Rectal smooth muscle tissue (tissue), 1 donor: ENCODE results near the gene ODF2L.
"Not testable (repeated sequence)": the region's sequence is repeated elsewhere in the genome, so short reads cannot be mapped to it uniquely, and the experiment has no call there.

Experiments used
- H3K27ac ChIP-seq: one replicate; pipeline ENCODE4 v1.7.0; 2013; ENCODE audit warnings: low read depth, low read length, inconsistent platforms
- H3K27me3 ChIP-seq: one replicate; pipeline ENCODE4 v1.7.0; 2013; ENCODE audit warnings: low read length; ENCODE audit not compliant: control insufficient read depth, insufficient read depth
- H3K36me3 ChIP-seq: one replicate; pipeline ENCODE4 v1.7.0; 2013; ENCODE audit warnings: low read length; ENCODE audit not compliant: control insufficient read depth, insufficient read depth
- H3K4me1 ChIP-seq: one replicate; pipeline ENCODE4 v1.7.0; 2013; ENCODE audit warnings: low read length; ENCODE audit not compliant: control insufficient read depth, insufficient read depth
- H3K4me3 ChIP-seq: one replicate; pipeline ENCODE4 v1.7.0; 2013; ENCODE audit warnings: low read length
- H3K9ac ChIP-seq: one replicate; pipeline ENCODE4 v1.7.0; 2013; ENCODE audit warnings: low read length

Gene ODF2L

DNA sequence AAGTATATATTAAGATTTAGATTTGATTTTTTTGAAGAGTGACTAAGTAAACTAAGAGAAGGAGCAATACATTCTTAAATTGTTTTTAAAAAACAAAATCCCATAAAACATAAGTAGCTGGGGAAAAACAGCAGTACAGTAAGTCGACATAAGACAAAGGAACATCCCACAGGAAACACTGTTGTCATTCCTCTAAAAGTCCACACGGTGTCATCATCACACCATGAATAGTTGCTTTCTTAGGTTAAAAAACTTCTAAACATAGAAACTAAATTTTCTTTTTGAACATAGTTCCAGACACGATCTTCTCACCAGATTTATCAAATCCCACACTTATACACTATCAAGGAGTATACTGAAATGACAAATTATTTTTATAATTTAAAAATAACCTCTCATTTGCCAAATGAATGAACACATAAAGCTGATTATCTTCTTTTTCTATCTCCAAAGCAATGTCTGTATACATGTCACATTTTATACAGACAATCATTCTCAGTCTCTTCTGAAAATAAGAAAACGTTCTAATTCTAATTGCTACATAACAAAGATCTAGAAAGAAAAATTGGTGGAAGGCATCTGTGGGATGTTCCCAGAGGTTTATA lies 15.8 kb downstream of the ODF2L start:
- peaks cover 2% of the 10 kb centered on the region for H3K36me3 ChIP-seq
- H3K27me3 ChIP-seq: no peaks in the 10 kb centered on the region
- H3K4me1 ChIP-seq: no peaks in the 10 kb centered on the region
- H3K4me3 ChIP-seq: no peak overlapping the region
- H3K27ac ChIP-seq: no peak overlapping the region
- no peak overlapping the region for H3K9ac ChIP-seq

- Histone ChIP-seq H3K4me3 (no peak overlapping the region), H3K9ac (no peak overlapping the region), H3K4me1 (no peaks in the 10 kb centered on the region), H3K27ac (no peak overlapping the region), H3K36me3 (peaks cover 2% of the 10 kb centered on the region), H3K27me3 (no peaks in the 10 kb centered on the region)
These were observed 17.3 kb downstream of the ODF2L start for GRCh38 chr1:86378813-86379212.

DNA sequence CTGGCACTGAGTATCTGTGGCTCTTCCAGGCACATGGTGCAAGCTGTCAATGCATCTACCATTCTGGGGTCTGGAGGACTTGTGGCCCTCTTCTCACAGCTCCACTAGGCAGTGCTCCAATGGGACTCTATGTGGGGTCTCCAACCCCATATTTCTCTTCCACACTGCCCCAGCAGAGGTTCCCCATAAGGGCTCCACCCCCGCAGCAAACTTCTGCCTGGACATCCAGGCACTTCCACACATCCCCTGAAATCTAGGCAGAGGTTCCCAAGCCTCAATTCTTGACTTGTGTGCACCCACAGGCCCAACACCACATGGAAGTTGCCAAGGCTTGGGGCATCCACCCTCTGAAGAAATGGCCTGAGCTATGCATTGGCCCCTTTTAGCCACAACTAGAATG lies 18.8 kb downstream of the ODF2L start:
- Histone ChIP-seq H3K4me3 (no peak overlapping the region), H3K9ac (no peak overlapping the region), H3K27me3 (no peaks in the 10 kb centered on the region), H3K36me3 (peaks cover 2% of the 10 kb centered on the region), H3K4me1 (no peaks in the 10 kb centered on the region), H3K27ac (no peak overlapping the region)

- Histone ChIP-seq H3K4me1 (no peaks in the 10 kb centered on the region), H3K27me3 (no peaks in the 10 kb centered on the region), H3K9ac (no peak overlapping the region), H3K4me3 (no peak overlapping the region), H3K36me3 (peaks cover 2% of the 10 kb centered on the region), H3K27ac (no peak overlapping the region)
These were observed 20.4 kb downstream of the ODF2L start for GRCh38 chr1:86375688-86376087.

- Histone ChIP-seq H3K27ac (no peak overlapping the region), H3K27me3 (no peaks in the 10 kb centered on the region), H3K4me1 (no peaks in the 10 kb centered on the region), H3K36me3 (no peaks in the 10 kb centered on the region), H3K4me3 (no peak overlapping the region), H3K9ac (no peak overlapping the region)
These were observed 25.5 kb downstream of the ODF2L start for GRCh38 chr1:86370601-86371022.

DNA sequence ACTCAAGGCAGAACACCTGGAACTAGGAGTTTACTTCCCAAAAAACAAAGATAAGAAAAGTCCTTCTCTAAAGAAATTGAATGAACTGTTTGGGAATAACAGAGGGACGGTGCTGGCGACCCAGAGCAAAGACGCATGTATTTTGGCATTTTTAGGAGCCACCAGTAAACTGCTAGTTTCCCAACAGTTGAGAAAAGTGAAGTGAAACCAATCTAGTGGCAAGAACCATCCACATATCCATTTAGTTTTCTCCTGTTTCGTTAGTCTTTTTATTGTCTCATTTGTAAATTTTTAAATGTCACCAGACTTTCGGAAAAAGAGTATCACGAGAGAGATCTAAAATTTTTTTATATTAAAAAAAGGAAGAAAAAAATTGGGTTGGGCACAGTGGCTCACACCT lies 30.2 kb downstream of the ODF2L start:
- no peak overlapping the region for H3K27ac ChIP-seq
- H3K9ac ChIP-seq: no peak overlapping the region
- H3K4me1 ChIP-seq: no peaks in the 10 kb centered on the region
- no peaks in the 10 kb centered on the region for H3K27me3 ChIP-seq
- no peaks in the 10 kb centered on the region for H3K36me3 ChIP-seq
- H3K4me3 ChIP-seq: no peak overlapping the region

GRCh38 chr1:86362807-86363206 lies 33.3 kb downstream of the ODF2L start:
- H3K27ac ChIP-seq: no peak overlapping the region
- no peaks in the 10 kb centered on the region for H3K27me3 ChIP-seq
- H3K4me1 ChIP-seq: no peaks in the 10 kb centered on the region
- no peak overlapping the region for H3K4me3 ChIP-seq
- H3K9ac ChIP-seq: no peak overlapping the region
- H3K36me3 ChIP-seq: no peaks in the 10 kb centered on the region

DNA sequence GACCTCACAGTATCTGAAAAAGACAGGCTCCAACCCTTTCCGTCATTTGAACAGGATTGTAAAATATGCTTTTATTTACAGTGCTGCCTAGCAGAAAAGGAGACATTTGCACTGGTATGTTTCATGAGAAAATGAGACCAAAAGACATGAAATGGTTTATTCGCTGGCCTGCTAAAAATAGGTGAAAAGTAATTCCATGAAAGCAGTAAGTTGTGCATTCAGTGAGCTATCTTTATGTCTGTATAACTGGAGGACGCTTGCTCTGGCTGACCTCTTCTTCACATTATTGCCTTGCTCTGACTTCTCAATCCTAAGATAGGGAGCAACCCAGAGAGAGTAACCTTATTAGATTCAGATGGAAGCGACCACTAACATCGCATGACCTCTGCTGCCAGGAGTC lies 38.3 kb downstream of the ODF2L start:
- Histone ChIP-seq H3K27ac (no peak overlapping the region), H3K4me1 (no peaks in the 10 kb centered on the region), H3K36me3 (peaks cover 3% of the 10 kb centered on the region), H3K4me3 (no peak overlapping the region), H3K9ac (no peak overlapping the region), H3K27me3 (no peaks in the 10 kb centered on the region)

DNA sequence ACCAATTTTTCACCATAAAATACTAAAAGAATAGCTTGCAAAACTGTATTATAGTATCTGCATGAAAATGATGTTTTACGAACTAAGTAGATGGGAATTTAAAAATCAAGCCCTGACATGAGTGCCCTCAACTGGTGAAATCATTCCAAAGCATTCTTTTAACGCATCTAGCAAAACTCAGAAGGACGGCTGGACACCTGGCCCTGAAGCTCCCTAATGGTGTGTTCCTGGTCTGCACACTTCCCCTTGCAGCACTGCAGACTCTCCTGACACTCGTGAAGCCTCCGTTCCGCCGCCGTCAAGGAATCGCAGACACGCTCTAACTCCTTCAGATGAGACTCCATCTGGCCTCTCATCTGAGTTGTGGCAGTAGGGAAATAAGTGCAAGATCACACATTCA lies 39.9 kb downstream of the ODF2L start:
- no peak overlapping the region for H3K27ac ChIP-seq
- no peak overlapping the region for H3K4me3 ChIP-seq
- H3K36me3 ChIP-seq: peaks cover 3% of the 10 kb centered on the region
- no peaks in the 10 kb centered on the region for H3K27me3 ChIP-seq
- H3K4me1 ChIP-seq: no peaks in the 10 kb centered on the region
- H3K9ac ChIP-seq: no peak overlapping the region

- peaks cover 3% of the 10 kb centered on the region for H3K36me3 ChIP-seq
- no peaks in the 10 kb centered on the region for H3K4me1 ChIP-seq
- no peak overlapping the region for H3K4me3 ChIP-seq
- no peak overlapping the region for H3K9ac ChIP-seq
- no peaks in the 10 kb centered on the region for H3K27me3 ChIP-seq
- no peak overlapping the region for H3K27ac ChIP-seq
These were observed 44.0 kb downstream of the ODF2L start for GRCh38 chr1:86352086-86352485.

DNA sequence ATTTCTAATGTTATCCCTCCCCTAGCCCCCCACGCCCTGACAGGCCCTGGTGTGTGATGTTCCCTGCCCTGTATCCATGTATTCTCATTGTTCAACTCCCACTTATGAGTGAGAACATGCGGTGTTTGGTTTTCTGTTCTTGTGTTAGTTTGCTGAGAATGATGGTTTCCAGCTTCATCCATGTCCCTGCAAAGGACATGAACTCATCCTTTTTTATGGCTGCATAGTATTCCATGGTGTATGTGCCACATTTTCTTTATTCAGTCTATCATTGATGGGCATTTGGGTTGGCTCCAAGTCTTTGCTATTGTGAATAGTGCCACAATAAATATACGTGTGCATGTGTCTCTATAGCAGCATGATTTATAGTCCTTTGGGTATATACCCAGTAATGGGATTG lies 45.9 kb downstream of the ODF2L start:
- not testable (repeated sequence) for H3K4me1 ChIP-seq, H3K27me3 ChIP-seq, H3K27ac ChIP-seq, H3K36me3 ChIP-seq, H3K9ac ChIP-seq, H3K4me3 ChIP-seq

DNA sequence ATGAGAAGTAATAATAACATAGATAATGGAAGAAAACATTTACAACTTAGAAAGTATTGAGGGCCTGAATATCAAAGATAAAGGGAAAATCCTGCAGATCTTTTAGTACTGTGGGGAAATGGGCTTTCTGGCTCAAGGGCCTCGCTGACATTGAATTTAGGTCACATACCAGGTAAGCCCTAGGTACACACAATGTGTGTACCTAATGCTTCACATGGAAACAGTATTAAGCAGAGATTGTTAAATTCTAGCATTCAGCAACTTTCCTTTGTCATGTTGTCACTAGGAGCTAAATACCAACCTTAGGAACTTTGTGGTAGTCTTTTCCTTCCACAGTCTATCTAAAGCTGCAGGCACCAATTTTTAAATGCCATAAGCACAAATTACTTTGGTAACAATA lies 49.7 kb downstream of the ODF2L start:
- Histone ChIP-seq H3K27ac (no peak overlapping the region), H3K4me3 (no peak overlapping the region), H3K36me3 (no peaks in the 10 kb centered on the region), H3K4me1 (no peaks in the 10 kb centered on the region), H3K9ac (no peak overlapping the region), H3K27me3 (no peaks in the 10 kb centered on the region)

DNA sequence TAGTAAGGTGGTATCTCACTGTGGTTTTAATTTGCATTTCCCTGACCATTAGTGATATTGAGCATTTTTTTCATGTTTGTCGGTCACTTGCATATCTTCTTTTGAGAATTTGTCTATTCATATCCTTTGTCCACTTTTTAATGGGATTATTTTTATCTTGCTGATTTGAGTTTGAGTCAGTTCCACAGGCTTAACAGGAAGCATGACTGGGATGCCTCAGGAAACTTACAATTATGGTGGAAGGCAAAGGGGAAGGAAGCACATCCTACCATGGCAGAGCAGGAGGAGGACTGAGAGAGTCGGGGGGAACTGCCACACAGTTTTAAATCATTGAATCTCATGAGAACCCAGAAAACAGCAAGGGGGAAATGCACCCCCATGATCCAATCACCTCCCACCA lies 51.1 kb downstream of the ODF2L start:
- Histone ChIP-seq H3K27ac (no peak overlapping the region), H3K9ac (no peak overlapping the region), H3K36me3 (no peaks in the 10 kb centered on the region), H3K4me3 (no peak overlapping the region), H3K27me3 (no peaks in the 10 kb centered on the region), H3K4me1 (no peaks in the 10 kb centered on the region)
